ENCODE results near the gene OSER1.

GRCh38 chr20:44203161-44203560, 7.4 kb downstream of the OSER1 start:
- TF ChIP-seq CTCF (IDR thresholded peaks at IDR 0.05) (no peak), POLR2A (IDR thresholded peaks at IDR 0.05) (no peak)
